Measurements from ENCODE around the gene C1orf50. TPM values are rescaled to one million over a fixed set of nuclear protein-coding genes. Genes with fewer than 3 reads are reported as not detected.

The C1orf50 gene
- total and polyA plus RNA-seq, 2 donors (not counting 1 experiment from before 2014, with no cell fraction given) = 2.7 to 17.1 TPM

- ChIA-PET CTCF (interaction anchor here (0.8 to 4.6 kb wide), 5 partner anchors 137 to 296 kb away, joined by 4 to 93 read pairs (median 14); no protein-coding TSS in a partner anchor), POLR2A (no interaction called here)
- WGBS (ENCODE audit: insufficient coverage) = 100% methylated on average over 5 of the region's 6 CpGs
- H3K27me3 Mint-ChIP-seq = no peaks in the 10 kb centered on the region
- H3K4me3 ChIP-seq (ENCODE audit: control extremely low read depth in 1 of 5, extremely low read depth in 1 of 5, insufficient read depth in 1 of 5, low read depth in 2 of 5, low read length in 4 of 5) = no peak overlapping the region
- no peak overlapping the region for H3K27ac Mint-ChIP-seq
- H3K36me3 ChIP-seq (replicated peaks in 1 of 2; ENCODE audit: control extremely low read depth in 1 of 2, control insufficient read depth in 1 of 2, extremely low read depth in 1 of 2, insufficient read depth in 2 of 2, low read length in 1 of 2) = peaks cover 19 to 57% of the 10 kb centered on the region in 2 experiments
- intact Hi-C loops (cut with micrococcal nuclease) = no loop called here
- H3K79me2 ChIP-seq (ENCODE audit: control insufficient read depth, insufficient read depth, low read length) = peaks cover 6% of the 10 kb centered on the region
- DNase-seq (no peak), ATAC-seq (ENCODE audit: low read depth) (no peak)
- H2AFZ ChIP-seq (ENCODE audit: insufficient read depth, low read depth, low read length, poor library complexity, severe bottlenecking) = no peak overlapping the region
- H3K4me1 ChIP-seq (ENCODE audit: control insufficient read depth in 2 of 2, insufficient read depth in 2 of 2, low read length in 2 of 2) = no peaks in the 10 kb centered on the region
- no peak overlapping the region for H3K9ac ChIP-seq (ENCODE audit: low read length)
- no peaks in the 10 kb centered on the region for H3K9me3 ChIP-seq (ENCODE audit: control extremely low read depth in 1 of 3, control insufficient read depth in 2 of 3, insufficient read depth in 1 of 3, low read length in 2 of 3)
- H3K9me3 Mint-ChIP-seq (ENCODE audit: insufficient read depth) = no peaks in the 10 kb centered on the region
- H4K20me1 ChIP-seq (ENCODE audit: control insufficient read depth, insufficient read depth, low read length, poor library complexity, severe bottlenecking) = peaks cover 19% of the 10 kb centered on the region
- no peaks in the 10 kb centered on the region for H3K27me3 ChIP-seq (replicated peaks in 1 of 4; ENCODE audit: control extremely low read depth in 1 of 4, control insufficient read depth in 3 of 4, insufficient read depth in 4 of 4, low read length in 3 of 4)
- no peak for TF ChIP-seq CTCF (IDR thresholded peaks at IDR 0.05)
- TF ChIP-seq EZH2 (IDR thresholded peaks at IDR 0.05; ENCODE audit: borderline replicate concordance, insufficient read depth, low read depth, low read length, poor library complexity, severe bottlenecking) = no peak
- H3K27ac ChIP-seq (ENCODE audit: low read length in 2 of 2) = no peak overlapping the region
- peaks cover 5% of the 10 kb centered on the region for H3K4me1 Mint-ChIP-seq
- no peak overlapping the region for H3K4me3 Mint-ChIP-seq
- H3K4me2 ChIP-seq (replicated peaks; ENCODE audit: low read depth, low read length, poor library complexity, severe bottlenecking) = no peak overlapping the region
These were observed 9.5 kb downstream of the C1orf50 start for GRCh38 chr1:42776502-42776901.

GRCh38 chr1:42777852-42778251 is 10.8 kb downstream of the C1orf50 start:
- ChIA-PET CTCF (interaction anchor here (0.8 to 4.6 kb wide), 14 partner anchors 9 to 307 kb away, joined by 3 to 93 read pairs (median 4); partner anchors contain the start of genes C1orf50 and ZNF691), POLR2A (interaction anchor here (1.0 kb wide), 1 partner anchor 11 kb away, joined by 5 read pairs; the partner anchor contains the start of genes C1orf50 and P3H1)
- H3K27me3 ChIP-seq (replicated peaks in 1 of 4; ENCODE audit: control extremely low read depth in 1 of 4, control insufficient read depth in 3 of 4, insufficient read depth in 4 of 4, low read length in 3 of 4) = no peaks in the 10 kb centered on the region
- intact Hi-C loops (cut with micrococcal nuclease) = loop anchor here (1.0 to 2.0 kb wide), 2 partner anchors 135 to 295 kb away; no protein-coding TSS in a partner anchor
- no peak overlapping the region for H3K27ac Mint-ChIP-seq
- H3K4me3 ChIP-seq (ENCODE audit: control extremely low read depth in 1 of 5, extremely low read depth in 1 of 5, insufficient read depth in 1 of 5, low read depth in 2 of 5, low read length in 4 of 5) = no peak overlapping the region
- no peak overlapping the region for H3K4me3 Mint-ChIP-seq
- no peaks in the 10 kb centered on the region for H3K79me2 ChIP-seq (ENCODE audit: control insufficient read depth, insufficient read depth, low read length)
- H3K4me1 ChIP-seq (ENCODE audit: control insufficient read depth in 2 of 2, insufficient read depth in 2 of 2, low read length in 2 of 2) = no peaks in the 10 kb centered on the region
- peaks cover 20 to 57% of the 10 kb centered on the region in 2 experiments for H3K36me3 ChIP-seq (replicated peaks in 1 of 2; ENCODE audit: control extremely low read depth in 1 of 2, control insufficient read depth in 1 of 2, extremely low read depth in 1 of 2, insufficient read depth in 2 of 2, low read length in 1 of 2)
- H3K9me3 ChIP-seq (ENCODE audit: control extremely low read depth in 1 of 3, control insufficient read depth in 2 of 3, insufficient read depth in 1 of 3, low read length in 2 of 3) = no peaks in the 10 kb centered on the region
- H3K9ac ChIP-seq (ENCODE audit: low read length) = no peak overlapping the region
- TF ChIP-seq EZH2 (IDR thresholded peaks at IDR 0.05; ENCODE audit: borderline replicate concordance, insufficient read depth, low read depth, low read length, poor library complexity, severe bottlenecking) (no peak), CTCF (IDR thresholded peaks at IDR 0.05) (peak; percentile 70)
- H3K27me3 Mint-ChIP-seq = no peaks in the 10 kb centered on the region
- DNase-seq (peak; percentile 45), ATAC-seq (ENCODE audit: low read depth) (peak; percentile 60)
- H2AFZ ChIP-seq (ENCODE audit: insufficient read depth, low read depth, low read length, poor library complexity, severe bottlenecking) = no peak overlapping the region
- H3K27ac ChIP-seq (ENCODE audit: low read length in 2 of 2) = no peak overlapping the region
- H3K4me2 ChIP-seq (replicated peaks; ENCODE audit: low read depth, low read length, poor library complexity, severe bottlenecking) = no peak overlapping the region
- peaks cover 13% of the 10 kb centered on the region for H4K20me1 ChIP-seq (ENCODE audit: control insufficient read depth, insufficient read depth, low read length, poor library complexity, severe bottlenecking)
- no peaks in the 10 kb centered on the region for H3K9me3 Mint-ChIP-seq (ENCODE audit: insufficient read depth)
- H3K4me1 Mint-ChIP-seq = peaks cover 5% of the 10 kb centered on the region

Measured in B cell (primary cell).